Measurements from ENCODE around the gene MRLN.
"Not testable (repeated sequence)": the region's sequence is repeated elsewhere in the genome, so short reads cannot be mapped to it uniquely, and the experiment has no call there.

The MRLN gene

GRCh38 chr10:59752278-59752940 lies 846 bp downstream of the MRLN start:
- Histone ChIP-seq H3K27ac (no peak overlapping the region), H3K4me3 (no peak overlapping the region)

GRCh38 chr10:59750155-59750945 lies 2.9 kb downstream of the MRLN start:
- Histone ChIP-seq H3K4me3 (no peak overlapping the region), H3K36me3 (no peaks in the 10 kb centered on the region), H3K4me1 (no peaks in the 10 kb centered on the region), H3K27me3 (no peaks in the 10 kb centered on the region), H3K27ac (no peak overlapping the region), H3K9me3 (no peaks in the 10 kb centered on the region)
- TF ChIP-seq, protein P1, sequence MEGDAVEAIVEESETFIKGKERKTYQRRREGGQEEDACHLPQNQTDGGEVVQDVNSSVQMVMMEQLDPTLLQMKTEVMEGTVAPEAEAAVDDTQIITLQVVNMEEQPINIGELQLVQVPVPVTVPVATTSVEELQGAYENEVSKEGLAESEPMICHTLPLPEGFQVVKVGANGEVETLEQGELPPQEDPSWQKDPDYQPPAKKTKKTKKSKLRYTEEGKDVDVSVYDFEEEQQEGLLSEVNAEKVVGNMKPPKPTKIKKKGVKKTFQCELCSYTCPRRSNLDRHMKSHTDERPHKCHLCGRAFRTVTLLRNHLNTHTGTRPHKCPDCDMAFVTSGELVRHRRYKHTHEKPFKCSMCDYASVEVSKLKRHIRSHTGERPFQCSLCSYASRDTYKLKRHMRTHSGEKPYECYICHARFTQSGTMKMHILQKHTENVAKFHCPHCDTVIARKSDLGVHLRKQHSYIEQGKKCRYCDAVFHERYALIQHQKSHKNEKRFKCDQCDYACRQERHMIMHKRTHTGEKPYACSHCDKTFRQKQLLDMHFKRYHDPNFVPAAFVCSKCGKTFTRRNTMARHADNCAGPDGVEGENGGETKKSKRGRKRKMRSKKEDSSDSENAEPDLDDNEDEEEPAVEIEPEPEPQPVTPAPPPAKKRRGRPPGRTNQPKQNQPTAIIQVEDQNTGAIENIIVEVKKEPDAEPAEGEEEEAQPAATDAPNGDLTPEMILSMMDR (IDR thresholded peaks at IDR 0.05) = no peak
- no peak for DNase-seq
- intact Hi-C loops (cut with DNase I; ENCODE audit: low total_unique reads) = no loop called here

More at GRCh38 chr10:59752278-59752940, 846 bp downstream of the MRLN start:
- TF ChIP-seq, protein P1 (IDR thresholded peaks at IDR 0.05) = no peak
- H3K36me3 ChIP-seq = no peaks in the 10 kb centered on the region
- no peaks in the 10 kb centered on the region for H3K4me1 ChIP-seq
- H3K27me3 ChIP-seq = no peaks in the 10 kb centered on the region
- DNase-seq = no peak
- intact Hi-C loops (cut with DNase I; ENCODE audit: low total_unique reads) = no loop called here
- no peaks in the 10 kb centered on the region for H3K9me3 ChIP-seq

GRCh38 chr10:59748834-59749233 lies 4.4 kb downstream of the MRLN start:
- no peaks in the 10 kb centered on the region for H3K4me1 ChIP-seq
- H3K27ac ChIP-seq = no peak overlapping the region
- no peaks in the 10 kb centered on the region for H3K9me3 ChIP-seq
- intact Hi-C loops (cut with DNase I; ENCODE audit: low total_unique reads) = no loop called here
- H3K27me3 ChIP-seq = no peaks in the 10 kb centered on the region
- TF ChIP-seq, protein P1 (IDR thresholded peaks at IDR 0.05) = no peak
- no peak overlapping the region for H3K4me3 ChIP-seq
- no peak for DNase-seq
- H3K36me3 ChIP-seq = no peaks in the 10 kb centered on the region

DNA sequence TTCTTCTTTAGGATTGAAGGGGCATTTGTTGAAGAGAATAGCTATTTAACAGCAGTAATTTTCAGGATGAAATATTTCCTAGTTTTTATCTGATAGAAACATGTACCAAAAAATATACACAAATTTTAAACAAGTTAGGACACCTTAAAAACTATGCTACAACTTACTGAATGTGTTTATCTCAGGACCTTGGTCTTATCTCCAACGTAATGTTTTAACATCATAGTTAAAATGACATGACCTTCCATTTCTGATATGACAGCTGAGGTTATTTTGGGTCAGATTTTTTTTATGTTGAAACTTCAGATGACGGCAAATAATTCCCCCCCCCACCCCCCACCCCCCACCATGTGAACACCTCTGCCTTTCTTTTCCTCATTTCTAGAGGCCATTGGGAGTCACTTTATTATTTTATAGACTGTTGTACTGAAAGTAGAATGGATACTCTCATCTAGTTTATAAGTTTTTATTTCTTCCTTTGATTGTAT lies 8.0 kb downstream of the MRLN start:
- TF ChIP-seq, protein P1 (IDR thresholded peaks at IDR 0.05) = no peak
- Histone ChIP-seq H3K27ac (no peak overlapping the region), H3K36me3 (no peaks in the 10 kb centered on the region), H3K9me3 (no peaks in the 10 kb centered on the region), H3K4me1 (no peaks in the 10 kb centered on the region), H3K27me3 (no peaks in the 10 kb centered on the region), H3K4me3 (no peak overlapping the region)
- no peak for DNase-seq
- intact Hi-C loops (cut with DNase I; ENCODE audit: low total_unique reads) = no loop called here

GRCh38 chr10:59744762-59745161 lies 8.5 kb downstream of the MRLN start:
- H3K36me3 ChIP-seq; H3K27me3 ChIP-seq; H3K27ac ChIP-seq; H3K4me3 ChIP-seq; H3K9me3 ChIP-seq; intact Hi-C loops (cut with DNase I; ENCODE audit: low total_unique reads); DNase-seq; H3K4me1 ChIP-seq: not testable (repeated sequence)

DNA sequence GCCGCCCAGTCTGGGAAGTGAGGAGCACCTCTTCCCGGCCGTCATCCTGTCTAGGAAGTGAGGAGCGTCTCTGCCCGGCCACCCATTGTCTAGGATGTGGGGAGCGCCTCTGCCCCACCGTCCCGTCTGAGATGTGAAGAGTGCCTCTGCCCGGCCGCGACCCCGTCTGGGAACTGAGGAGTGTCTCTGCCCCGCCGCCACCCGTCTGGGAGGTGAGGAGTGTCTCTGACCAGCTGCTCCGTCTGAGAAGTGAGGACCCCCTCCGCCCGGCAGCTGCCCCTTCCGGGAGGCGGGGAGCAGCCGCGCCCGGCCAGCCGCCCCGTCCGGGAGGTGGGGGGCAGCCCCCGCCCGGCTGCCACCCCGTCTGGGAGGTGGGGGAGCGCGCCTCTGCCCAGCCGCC lies 9.1 kb downstream of the MRLN start:
- H3K4me1 ChIP-seq; H3K27ac ChIP-seq; intact Hi-C loops (cut with DNase I; ENCODE audit: low total_unique reads); H3K4me3 ChIP-seq; H3K27me3 ChIP-seq; DNase-seq; H3K36me3 ChIP-seq; H3K9me3 ChIP-seq: not testable (repeated sequence)
